T-helper 1 cell treated with Interleukin-12 subunit alpha and Interleukin-12 subunit beta and Interleukin-4 antibody, amounts not matched to agents 30 ng/mL and 1 ng/mL, for 36 hours (primary cell): Measurements from ENCODE around the gene KAZN. TPM values are rescaled to one million over a fixed set of nuclear protein-coding genes. Genes with fewer than 3 reads are reported as not detected.

Experiments used
- intact Hi-C: fragments of 100-400 bp; cut with micrococcal nuclease; formaldehyde crosslinking; loops from one replicate; pipeline ENCODE4 v1.15.1; 2024
- total RNA-seq: library from RNA; stranded (reverse); gene quantifications from 2 replicates; pipeline ENCODE4 v1.2.3, GENCODE V29; 2022

Gene KAZN
- total RNA-seq, 1 donor from 2014 or later = 0.20 TPM

DNA sequence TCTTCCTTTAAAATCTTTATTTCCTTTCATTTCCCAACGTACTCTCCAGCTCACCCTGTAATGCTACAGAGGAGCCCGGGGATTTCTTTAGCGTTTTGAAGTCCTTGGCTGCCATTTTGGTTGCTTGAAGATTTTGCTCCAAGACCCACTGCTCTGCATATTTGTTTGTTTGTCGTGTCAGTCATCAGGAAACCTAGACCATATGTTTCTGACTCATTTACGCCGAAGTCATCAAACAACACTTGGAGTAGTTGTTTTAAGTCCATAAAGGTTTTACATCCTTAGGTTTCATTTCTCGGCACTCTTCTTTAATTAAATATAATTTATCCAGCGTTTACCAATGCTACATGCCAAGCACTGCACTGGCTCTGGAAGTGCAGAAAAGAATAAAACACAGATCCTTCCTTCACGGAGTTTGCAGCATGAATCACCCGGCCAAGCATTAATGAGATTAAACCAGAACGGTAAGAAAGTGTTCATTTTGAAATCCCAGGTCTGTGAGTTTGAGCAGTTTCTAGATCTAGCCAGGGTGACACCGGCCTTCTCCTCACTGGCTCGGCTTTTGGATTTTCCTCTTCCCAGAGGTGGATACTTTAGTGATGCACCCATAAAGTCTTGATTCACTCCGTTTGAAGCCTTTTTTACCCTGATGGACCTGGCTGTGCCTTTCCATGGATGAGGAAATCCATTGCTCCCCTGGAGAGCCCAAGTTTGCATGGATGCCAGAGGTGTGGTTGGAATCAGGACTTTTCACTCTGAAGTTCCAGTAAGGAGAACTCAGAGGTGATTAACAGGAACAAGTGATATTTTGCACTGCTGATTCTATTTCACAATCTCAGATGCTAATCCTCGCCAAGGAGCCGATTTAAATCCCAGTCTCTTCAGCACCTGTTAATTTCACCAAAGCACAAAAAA, 109.3 kb downstream of the KAZN start:
- intact Hi-C loops = no loop called here

DNA sequence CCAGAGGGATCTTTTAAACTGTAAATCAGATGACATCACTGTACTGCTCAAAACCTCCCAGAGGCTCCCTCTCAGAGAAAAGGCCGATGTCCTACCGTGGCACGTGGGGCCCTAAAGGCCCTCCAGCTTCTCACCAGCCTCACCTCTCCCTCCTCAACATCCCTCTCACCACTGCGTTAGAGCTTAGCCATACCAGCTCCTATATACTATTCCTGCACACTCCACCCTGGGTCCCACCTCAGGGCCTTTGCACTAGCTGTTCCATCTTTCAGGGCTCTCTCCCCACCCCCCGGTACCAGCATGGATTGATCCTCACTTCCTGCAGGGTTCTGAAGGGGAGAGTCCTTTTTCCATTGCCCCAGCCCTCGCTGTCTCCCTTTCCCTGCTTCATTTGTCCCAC, 111.8 kb downstream of the KAZN start:
- intact Hi-C loops = no loop called here

DNA sequence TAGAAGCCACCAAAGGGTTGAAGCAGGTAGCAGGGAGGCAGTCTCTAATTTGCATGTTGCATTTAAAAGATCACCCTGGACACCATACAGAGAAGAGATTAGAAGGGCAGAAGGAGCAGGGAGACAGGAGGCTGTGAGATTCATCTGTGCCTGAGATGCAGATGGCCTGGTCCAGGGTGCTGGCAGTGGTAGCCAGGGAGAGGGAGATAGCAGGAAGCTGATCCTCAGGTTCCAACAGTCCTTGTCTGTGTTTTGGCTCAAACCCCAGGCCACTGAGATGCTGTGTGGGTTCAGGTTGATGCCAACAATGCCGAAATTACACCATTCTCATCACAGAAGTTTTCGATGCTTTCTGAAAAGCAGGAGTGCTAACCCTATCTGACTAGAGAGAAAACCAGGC, 113.7 kb downstream of the KAZN start:
- intact Hi-C loops = no loop called here

DNA sequence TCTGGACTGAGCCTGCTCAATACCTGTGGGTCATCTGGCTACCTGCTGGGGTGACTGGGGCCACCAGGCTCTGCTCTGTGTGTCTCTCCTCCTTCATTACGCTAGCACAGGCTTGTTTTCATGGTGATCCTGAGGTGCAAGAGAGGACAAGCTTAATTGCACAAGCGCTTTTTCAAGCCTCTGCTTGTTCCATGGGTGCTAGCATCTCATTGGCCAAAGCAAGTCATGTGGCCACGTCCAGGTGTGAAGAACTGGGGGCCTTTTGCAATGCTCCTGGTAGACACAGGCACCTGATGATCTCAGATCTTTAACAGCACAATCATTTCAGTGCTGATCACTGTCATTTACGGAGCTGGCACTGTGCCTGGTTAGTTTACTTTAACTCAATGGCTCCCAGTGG, 114.6 kb downstream of the KAZN start:
- intact Hi-C loops = no loop called here

DNA sequence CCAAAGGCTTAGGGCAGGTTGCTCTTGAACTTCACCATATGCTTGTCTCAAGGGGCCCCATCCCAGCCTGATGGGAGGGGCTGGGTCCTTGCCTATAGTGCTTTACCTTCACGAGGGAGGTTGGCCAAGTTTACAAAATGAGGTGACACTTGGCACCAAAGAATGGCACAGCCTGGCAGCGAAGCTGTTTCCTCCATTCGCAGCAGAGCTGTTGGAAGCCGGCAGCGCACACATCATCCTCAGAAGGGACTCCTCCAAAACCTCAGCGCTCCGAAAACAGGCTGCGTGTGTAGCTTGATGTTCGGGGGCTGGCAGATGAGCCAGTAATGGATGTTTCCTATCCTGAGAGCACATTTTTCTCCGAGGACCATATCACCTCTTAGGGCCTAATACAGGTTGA, 116.8 kb downstream of the KAZN start:
- intact Hi-C loops = no loop called here

DNA sequence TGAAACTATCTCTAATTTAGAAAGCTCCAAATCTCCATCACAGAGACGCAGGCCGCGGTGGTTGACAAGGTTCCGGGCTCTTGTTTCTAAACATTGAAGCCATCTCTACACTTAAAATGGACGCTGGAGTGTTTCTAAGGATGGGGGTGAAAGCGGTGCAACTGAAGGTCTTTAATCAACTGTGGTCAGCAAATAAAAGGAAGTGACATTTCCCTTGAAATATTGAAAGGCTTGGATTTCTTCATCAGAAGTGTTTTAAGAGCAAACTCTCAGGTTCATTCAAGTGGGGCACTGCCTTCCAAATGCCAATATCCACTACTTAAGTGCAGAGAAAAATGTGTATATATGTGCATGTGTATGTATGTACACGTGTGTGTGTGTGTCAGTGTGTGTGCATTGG, 117.3 kb downstream of the KAZN start:
- intact Hi-C loops = no loop called here

DNA sequence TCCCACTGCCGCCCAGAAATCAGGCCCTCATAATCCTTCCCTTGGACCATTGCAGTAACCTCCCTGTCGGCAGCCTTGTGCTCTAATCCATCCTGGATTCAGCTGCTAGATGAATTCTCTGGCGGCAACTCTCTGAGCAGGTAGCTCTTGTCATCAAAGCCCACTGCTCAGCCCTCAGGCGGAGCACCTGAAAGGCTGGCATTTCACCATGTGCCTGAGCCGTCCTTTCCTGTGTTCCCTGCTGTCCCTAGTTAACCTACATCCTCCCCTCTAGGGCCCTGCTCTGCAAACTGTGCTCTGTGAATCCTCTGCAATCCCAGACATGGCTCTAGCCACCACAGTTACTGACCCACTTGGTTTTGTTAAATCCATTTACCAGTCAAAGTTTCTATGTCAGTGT, 118.0 kb downstream of the KAZN start:
- intact Hi-C loops = no loop called here

DNA sequence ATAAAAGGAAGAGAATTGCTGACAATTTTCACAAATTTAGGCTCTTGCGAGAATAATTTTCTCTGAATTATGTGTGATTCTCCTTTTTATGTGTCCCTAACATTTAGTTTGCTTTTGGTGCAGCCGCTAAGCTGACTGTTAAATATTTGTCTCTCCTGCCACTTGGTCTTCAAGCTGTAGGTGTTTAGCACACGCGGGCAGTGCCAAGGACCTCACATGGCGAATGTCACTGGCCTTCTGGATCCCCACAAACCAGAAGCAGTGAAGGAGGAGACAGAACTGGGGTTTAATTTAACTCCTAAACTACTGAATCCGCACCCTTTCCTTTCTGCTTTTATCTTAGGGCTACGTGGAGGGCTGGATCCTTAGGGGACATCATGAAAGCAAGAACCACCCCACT, 120.0 kb downstream of the KAZN start:
- intact Hi-C loops = no loop called here

DNA sequence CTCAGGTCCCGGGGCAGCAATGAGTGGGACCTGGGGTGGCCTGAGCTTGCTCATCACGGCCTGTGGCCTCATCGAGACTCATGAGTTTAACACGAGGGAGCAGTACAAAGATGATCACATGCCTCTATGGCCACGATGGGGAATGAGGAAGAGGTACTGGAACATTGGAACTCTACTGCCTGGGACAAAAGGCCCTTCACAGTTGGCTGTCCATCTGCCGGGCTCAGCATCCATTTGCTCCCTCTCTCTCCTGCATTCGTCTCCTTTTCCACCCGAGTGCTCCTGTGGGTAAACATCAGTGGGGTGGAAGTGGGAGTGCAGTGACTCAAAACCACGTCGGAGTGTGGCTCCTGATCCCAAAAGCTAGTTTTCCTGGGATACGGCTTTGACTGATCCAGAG, 124.9 kb downstream of the KAZN start:
- intact Hi-C loops = no loop called here

DNA sequence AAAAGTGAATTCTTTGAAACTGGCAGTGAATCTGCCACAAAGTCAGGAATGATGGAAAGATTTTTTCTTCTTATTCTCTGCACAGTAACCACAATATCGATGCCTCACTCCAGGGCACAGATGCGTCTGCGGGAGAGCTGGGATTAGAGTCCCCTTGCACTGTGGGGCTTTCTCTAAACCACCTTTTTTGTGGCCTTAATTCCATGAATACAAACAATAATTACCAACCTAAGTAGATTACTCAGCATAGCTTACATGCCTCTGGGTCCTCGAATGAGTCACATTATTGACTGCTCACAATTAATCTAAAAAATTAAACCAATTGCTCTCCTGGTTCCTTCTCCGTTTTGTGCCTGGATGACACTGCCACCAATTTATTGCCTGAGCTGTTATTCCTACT, 125.8 kb downstream of the KAZN start:
- intact Hi-C loops = no loop called here

DNA sequence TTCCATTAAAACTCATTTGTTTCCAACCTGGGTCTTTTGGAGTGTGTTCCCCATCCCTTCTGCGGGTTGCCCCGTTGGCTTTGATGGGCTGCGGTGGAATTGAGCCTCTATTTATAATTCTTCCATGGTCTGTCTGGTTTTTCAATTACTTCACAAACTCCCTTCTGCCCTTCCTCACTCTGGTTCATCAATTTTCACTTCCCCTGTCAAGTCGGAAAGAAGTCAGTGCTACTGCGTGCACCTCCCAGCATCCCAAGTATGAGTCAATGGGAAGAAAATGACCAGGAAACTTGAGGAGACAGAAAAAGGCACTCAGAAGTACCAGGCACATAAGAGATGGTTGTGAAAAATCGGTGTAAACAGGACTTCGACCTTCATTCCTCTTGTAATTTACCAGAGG, 126.2 kb downstream of the KAZN start:
- intact Hi-C loops = no loop called here

DNA sequence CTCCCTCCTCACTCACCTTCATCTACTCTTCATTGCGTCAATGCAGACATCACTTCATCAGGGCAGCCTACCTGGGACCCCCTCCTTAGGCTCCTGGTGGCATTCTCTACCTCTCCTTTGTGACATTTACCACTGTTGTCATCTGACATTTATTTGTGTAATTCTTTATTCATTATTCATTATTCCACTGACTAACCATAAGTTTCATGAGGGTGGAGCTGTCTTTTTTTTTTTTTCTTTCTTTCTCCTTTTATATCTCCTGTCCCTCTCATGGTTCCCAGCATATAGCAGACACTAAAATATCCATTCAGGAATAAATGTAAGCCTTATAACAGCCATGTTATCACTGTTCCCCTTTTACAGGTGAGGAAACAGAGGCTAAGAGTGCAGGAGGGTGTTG, 126.8 kb downstream of the KAZN start:
- intact Hi-C loops = no loop called here

DNA sequence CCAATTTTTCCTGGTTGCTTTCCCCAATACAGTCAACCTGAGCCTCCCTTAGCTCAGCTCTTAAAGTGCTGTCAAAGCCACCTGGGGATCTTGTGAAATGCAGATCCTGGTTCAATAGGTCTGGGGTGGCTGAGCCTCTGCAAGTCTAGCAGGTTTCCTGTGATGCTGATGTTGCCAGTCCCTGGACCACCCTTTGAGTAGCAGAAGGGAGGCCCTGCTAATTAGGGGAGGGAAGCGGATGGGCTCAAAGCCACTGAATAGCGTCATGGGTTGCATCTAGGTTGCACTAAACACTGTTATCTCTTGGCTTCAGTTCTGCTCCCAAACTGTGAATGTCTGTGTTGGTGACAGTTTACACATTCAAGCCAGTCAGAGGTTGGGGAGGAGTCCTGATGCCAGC, 127.2 kb downstream of the KAZN start:
- intact Hi-C loops = no loop called here

DNA sequence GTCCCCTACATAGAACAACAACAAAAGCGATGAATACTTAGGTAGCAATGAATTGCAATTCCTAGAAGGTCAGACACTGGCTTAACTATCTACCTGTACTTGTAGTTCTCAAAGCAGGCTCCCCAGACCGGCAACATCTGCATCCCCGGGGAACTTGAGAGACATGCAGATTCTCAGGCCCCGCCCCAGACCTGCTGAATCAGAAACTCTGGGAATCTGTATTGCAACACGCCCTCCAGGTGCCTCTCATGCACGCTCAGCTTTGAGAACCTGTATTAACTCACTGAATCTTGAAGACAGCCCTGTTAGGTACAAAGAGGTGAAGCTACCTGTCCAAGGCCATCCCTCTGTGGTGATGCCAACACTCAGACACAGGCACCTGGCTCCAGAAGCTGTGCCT, 128.1 kb downstream of the KAZN start:
- intact Hi-C loops = no loop called here

DNA sequence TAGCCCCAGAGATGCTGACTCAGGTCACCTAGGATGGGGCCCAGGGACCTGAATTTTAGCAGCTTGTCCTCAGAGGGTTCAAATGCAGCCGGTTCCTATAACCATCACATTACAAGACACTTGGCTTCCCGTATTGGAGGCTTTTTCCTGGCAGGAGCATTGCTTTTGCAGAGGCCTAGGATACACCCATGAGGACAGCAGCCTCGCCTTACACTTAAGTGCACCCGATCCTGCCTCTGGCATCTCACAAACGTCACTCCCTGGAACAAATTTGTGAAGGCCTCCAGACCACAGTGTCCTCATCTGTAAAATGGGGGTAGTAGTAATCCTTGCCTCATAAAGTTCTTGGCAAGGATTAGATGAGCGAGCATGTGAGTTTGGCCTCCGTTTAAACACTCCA, 130.0 kb downstream of the KAZN start:
- intact Hi-C loops = no loop called here

DNA sequence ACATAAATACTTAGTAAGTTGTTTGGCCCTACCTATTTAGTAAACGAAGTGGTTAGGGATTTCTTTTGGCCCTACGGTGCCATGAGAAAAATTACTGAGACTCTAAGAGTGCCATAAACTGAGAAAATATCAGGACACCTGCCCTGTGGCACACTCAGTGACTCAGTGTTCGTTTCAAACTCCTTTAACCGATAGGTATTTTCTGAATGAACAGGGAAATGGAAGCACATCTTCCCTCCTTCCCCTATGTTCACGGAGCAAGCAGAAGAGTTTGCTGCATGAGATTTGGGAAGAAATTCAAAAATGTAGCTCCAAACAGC, 134.2 kb downstream of the KAZN start:
- intact Hi-C loops = loop anchor here (5.0 kb wide), 1 partner anchor 680 kb away; no protein-coding TSS in a partner anchor

DNA sequence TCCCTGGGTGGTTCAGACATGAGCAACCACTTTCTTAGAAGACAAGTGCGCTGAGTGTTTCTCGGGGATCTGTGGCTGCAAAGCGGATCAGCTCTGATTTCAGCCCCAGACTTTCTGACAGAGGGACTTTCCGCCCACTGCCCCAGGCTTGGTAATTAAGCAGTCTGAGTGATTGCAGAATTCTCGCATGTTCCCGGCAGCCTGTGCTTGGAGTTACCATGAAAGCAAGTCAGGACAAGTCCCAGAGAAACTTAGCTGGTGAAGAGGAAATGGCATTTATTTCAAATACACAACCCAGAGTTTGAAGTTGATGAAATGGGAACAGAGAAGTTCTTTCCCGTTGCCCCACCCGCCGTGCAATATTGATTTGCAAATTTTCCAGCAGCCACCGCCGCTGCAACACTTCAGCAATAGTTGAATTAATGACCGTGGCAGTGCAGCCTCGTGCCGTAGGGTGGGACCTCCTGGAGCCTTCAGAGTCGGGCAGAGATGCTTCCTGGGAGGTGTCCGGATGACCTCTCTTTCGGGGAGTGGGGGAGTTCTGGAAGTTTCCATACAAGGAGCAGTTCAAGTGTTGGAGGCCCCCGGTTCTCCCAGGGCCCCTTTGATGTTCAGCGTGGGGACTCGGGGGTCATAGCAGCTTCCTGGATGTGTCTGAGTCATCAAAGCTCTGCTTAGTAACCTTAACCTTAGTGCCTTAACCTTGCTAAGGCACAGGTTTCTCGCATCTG, 134.7 kb downstream of the KAZN start:
- intact Hi-C loops = loop anchor here (5.0 kb wide), 1 partner anchor 681 kb away; no protein-coding TSS in a partner anchor

DNA sequence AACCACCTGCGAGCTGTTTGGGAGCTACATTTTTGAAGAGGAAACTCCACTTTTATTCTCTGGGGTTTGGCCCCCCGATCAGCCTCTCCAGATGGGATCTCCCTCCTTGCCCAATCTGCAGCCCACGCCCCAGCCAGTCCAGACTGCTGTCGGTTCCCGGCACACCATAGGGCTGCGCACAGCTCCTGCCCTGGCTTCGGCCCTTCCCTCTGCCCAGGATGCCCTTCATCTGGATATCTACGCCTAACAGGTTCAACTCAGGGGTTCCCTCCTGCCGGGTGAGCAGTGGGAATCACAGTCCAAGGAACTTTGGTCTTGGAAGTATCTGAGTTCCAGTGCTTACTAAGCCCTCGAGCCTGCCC, 135.3 kb downstream of the KAZN start:
- intact Hi-C loops = loop anchor here (5.0 kb wide), 1 partner anchor 681 kb away; no protein-coding TSS in a partner anchor

DNA sequence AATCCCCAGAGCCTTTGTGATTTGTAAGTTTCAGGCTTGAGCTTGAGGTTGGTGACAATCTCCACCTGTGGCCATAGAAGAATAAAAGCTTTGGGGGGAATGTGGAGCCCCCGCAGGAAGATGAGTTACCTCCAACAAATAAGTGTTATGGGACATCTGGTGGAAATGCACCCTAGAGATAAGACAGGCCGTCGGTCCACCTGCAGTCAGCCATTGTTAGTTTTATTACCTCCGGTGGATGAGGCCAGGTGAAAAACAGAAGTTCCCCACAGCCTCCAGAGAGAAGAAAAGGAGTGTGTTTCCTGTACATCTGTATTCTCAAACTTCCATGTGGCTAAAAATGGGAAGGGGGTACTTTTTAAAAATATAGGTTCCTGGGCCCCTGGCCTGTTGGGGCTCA, 137.4 kb downstream of the KAZN start:
- intact Hi-C loops = no loop called here

DNA sequence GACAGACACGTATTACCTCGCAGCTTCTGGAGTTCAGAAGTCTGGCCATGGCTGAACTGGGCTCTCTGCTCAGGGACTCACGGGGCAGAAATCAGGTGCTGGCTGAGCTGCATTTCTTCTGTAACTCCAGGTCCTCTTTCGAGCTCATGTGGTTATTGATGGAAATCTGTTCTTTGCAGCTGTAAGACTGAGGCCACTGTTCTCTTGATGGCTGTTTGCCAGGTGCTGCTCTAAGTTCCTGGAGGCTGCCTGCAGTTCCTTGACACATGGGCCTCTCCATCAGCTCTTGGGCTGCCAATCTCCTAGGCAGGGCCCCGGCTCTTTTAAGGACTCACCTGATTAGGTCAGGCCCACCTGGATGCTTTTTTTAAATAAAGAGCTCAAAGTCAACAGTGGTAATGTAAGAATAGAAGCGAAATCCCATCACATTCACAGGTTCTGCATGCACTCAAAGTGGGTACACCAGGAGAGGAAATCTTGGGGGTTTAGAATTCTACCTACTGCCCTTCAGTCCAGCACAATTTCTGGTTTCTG, 139.1 kb downstream of the KAZN start:
- intact Hi-C loops = no loop called here

DNA sequence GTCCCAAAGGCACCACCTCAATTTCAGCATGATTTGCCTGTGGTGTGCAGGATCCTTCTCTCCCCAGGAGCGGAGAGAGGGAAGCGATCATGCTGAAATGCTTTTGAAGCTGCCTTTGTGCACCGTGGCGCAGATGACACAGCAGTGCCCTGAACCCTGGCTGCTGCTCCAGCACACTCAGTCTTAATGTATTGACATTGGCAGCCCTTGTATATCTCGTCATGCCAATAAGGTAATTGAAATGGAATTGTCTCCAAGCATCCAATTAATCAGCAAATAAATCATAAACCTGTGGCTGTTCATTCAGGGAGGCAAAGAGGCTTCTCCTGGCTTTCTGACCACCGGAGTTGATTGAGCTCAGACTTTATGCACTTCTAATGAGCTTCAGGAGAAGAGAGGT, 139.8 kb downstream of the KAZN start:
- intact Hi-C loops = no loop called here

DNA sequence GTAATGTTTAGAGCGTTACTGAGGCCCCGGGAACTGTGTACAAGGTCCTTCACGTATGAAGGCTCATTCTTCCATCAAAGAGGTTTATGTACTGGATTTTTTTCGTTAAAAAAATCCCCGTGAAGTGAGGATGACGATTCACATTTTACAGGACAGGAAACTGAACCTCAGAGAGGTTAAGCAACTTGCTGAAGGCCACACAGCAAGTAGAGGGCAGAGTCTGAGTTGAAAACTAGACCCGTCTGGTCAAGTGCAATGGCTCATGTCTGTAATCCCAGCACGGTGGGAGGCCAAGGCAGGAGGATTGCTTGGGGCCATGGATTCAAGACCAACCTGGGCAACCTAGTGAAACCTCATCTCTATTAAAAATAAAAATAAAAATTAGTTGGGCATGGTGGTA, 140.2 kb downstream of the KAZN start:
- intact Hi-C loops = no loop called here
